ENCODE results near the gene MAVS.

- TF ChIP-seq EZH2 (IDR thresholded peaks at IDR 0.05; ENCODE audit: borderline replicate concordance) (no peak), CTCF (IDR thresholded peaks at IDR 0.05; ENCODE audit: poor library complexity) (no peak), EZH2phosphoT487 (IDR thresholded peaks at IDR 0.05; ENCODE audit: low read depth, severe bottlenecking, unreplicated experiment) (no peak)
Measured at GRCh38 chr20:3864518-3864917, 17.9 kb downstream of the MAVS start.

Data from hepatocyte (in vitro differentiated cells).